Muscle layer of colon (tissue), 2 donors: ENCODE results near the gene SLC8A2.
A peak's percentile ranks its signal among the peaks of the same experiment; 100 is the strongest.

Experiments
- H3K27ac ChIP-seq: one replicate; pipeline ENCODE4 v1.7.0; 2013; ENCODE audit warnings: low read depth, mild to moderate bottlenecking, low read length, moderate library complexity
- H3K27me3 ChIP-seq, 2 donors: one replicate each; pipeline ENCODE4 v1.7.0; 2013; ENCODE audit warnings: low read length in 2 of 2, mild to moderate bottlenecking in 2 of 2; ENCODE audit not compliant: insufficient read depth in 2 of 2, control insufficient read depth in 1 of 2
- H3K36me3 ChIP-seq: one replicate; pipeline ENCODE4 v1.7.0; 2013; ENCODE audit warnings: mild to moderate bottlenecking, low read length; ENCODE audit not compliant: insufficient read depth
- H3K4me1 ChIP-seq: one replicate; pipeline ENCODE4 v1.7.0; 2013; ENCODE audit warnings: mild to moderate bottlenecking, low read length; ENCODE audit not compliant: insufficient read depth
- H3K4me3 ChIP-seq, 2 donors: one replicate each; pipeline ENCODE4 v1.7.0; 2013; ENCODE audit warnings: low read length in 2 of 2, low read depth in 1 of 2, mild to moderate bottlenecking in 1 of 2, moderate library complexity in 1 of 2
- H3K9ac ChIP-seq: one replicate; pipeline ENCODE4 v1.7.0; 2013; ENCODE audit warnings: low read length
- H3K9me3 ChIP-seq: one replicate; pipeline ENCODE4 v1.7.0; 2013; ENCODE audit warnings: mild to moderate bottlenecking, low read length
- donor health status: abdominal sarcoma.
- donor health status: Adenocarcinoma of cecum.

The SLC8A2 gene

GRCh38 chr19:47511681-47512080, 40.0 kb upstream of the SLC8A2 start:
- peaks cover 75% of the 10 kb centered on the region for H3K4me1 ChIP-seq
- H3K27ac ChIP-seq: peak overlapping the region; percentile 26
- H3K27me3 ChIP-seq: no peaks in the 10 kb centered on the region
- H3K4me3 ChIP-seq: no peak overlapping the region
- H3K36me3 ChIP-seq: peaks cover 4% of the 10 kb centered on the region
- no peak overlapping the region for H3K9ac ChIP-seq
- no peaks in the 10 kb centered on the region for H3K9me3 ChIP-seq

- H3K4me1 ChIP-seq: peaks cover 80% of the 10 kb centered on the region
- H3K9me3 ChIP-seq: no peaks in the 10 kb centered on the region
- H3K27me3 ChIP-seq: no peaks in the 10 kb centered on the region
- H3K9ac ChIP-seq: peak overlapping the region; percentile 4
- H3K4me3 ChIP-seq: no peak overlapping the region
- peak overlapping the region; percentile 17 for H3K27ac ChIP-seq
- peaks cover 9% of the 10 kb centered on the region for H3K36me3 ChIP-seq
These were observed 39.4 kb upstream of the SLC8A2 start for GRCh38 chr19:47511128-47511517.

- H3K36me3 ChIP-seq: peaks cover 13% of the 10 kb centered on the region
- peak overlapping the region; percentile 35 for H3K27ac ChIP-seq
- H3K9ac ChIP-seq: peak overlapping the region; percentile 4
- peaks cover 75% of the 10 kb centered on the region for H3K4me1 ChIP-seq
- no peaks in the 10 kb centered on the region for H3K9me3 ChIP-seq
- H3K27me3 ChIP-seq: no peaks in the 10 kb centered on the region
- H3K4me3 ChIP-seq: no peak overlapping the region
These were observed 38.9 kb upstream of the SLC8A2 start for GRCh38 chr19:47510516-47511127.

GRCh38 chr19:47509973-47510372, 38.3 kb upstream of the SLC8A2 start:
- Histone ChIP-seq H3K9ac (no peak overlapping the region), H3K4me1 (peaks cover 74% of the 10 kb centered on the region)

GRCh38 chr19:47509170-47509847, 37.6 kb upstream of the SLC8A2 start:
- Histone ChIP-seq H3K9ac (no peak overlapping the region), H3K4me1 (peaks cover 74% of the 10 kb centered on the region), H3K27ac (peak overlapping the region; percentile 35), H3K9me3 (no peaks in the 10 kb centered on the region), H3K4me3 (no peak overlapping the region), H3K36me3 (peaks cover 17% of the 10 kb centered on the region), H3K27me3 (no peaks in the 10 kb centered on the region)

More at GRCh38 chr19:47509973-47510372, 38.3 kb upstream of the SLC8A2 start:
- no peak overlapping the region for H3K4me3 ChIP-seq
- H3K27ac ChIP-seq: peak overlapping the region; percentile 35
- no peaks in the 10 kb centered on the region for H3K9me3 ChIP-seq
- no peaks in the 10 kb centered on the region for H3K27me3 ChIP-seq
- H3K36me3 ChIP-seq: peaks cover 17% of the 10 kb centered on the region

GRCh38 chr19:47508721-47509120, 37.0 kb upstream of the SLC8A2 start:
- peaks cover 73% of the 10 kb centered on the region for H3K4me1 ChIP-seq
- no peak overlapping the region for H3K9ac ChIP-seq
- peaks cover 22% of the 10 kb centered on the region for H3K36me3 ChIP-seq
- no peak overlapping the region for H3K4me3 ChIP-seq
- no peaks in the 10 kb centered on the region for H3K27me3 ChIP-seq
- no peak overlapping the region for H3K27ac ChIP-seq
- no peaks in the 10 kb centered on the region for H3K9me3 ChIP-seq

GRCh38 chr19:47507924-47508553, 36.3 kb upstream of the SLC8A2 start:
- Histone ChIP-seq H3K4me3 (no peak overlapping the region), H3K9ac (peak overlapping the region; percentile 3), H3K4me1 (peaks cover 67% of the 10 kb centered on the region), H3K27me3 (no peaks in the 10 kb centered on the region), H3K9me3 (no peaks in the 10 kb centered on the region), H3K36me3 (peaks cover 27% of the 10 kb centered on the region), H3K27ac (no peak overlapping the region)

GRCh38 chr19:47507012-47507411, 35.3 kb upstream of the SLC8A2 start:
- peak overlapping the region; percentile 3 for H3K9ac ChIP-seq
- H3K4me3 ChIP-seq: no peak overlapping the region
- no peaks in the 10 kb centered on the region for H3K9me3 ChIP-seq
- no peaks in the 10 kb centered on the region for H3K27me3 ChIP-seq
- H3K36me3 ChIP-seq: peaks cover 36% of the 10 kb centered on the region
- H3K4me1 ChIP-seq: peaks cover 56% of the 10 kb centered on the region
- H3K27ac ChIP-seq: no peak overlapping the region

- H3K27ac ChIP-seq: peak overlapping the region; percentile 49
- no peaks in the 10 kb centered on the region for H3K27me3 ChIP-seq
- H3K4me1 ChIP-seq: peaks cover 52% of the 10 kb centered on the region
- no peak overlapping the region for H3K4me3 ChIP-seq
- H3K9me3 ChIP-seq: no peaks in the 10 kb centered on the region
- no peak overlapping the region for H3K9ac ChIP-seq
- peaks cover 38% of the 10 kb centered on the region for H3K36me3 ChIP-seq
These were observed 34.8 kb upstream of the SLC8A2 start for GRCh38 chr19:47506459-47506858.

- peaks cover 48% of the 10 kb centered on the region for H3K36me3 ChIP-seq
- peaks cover 46% of the 10 kb centered on the region for H3K4me1 ChIP-seq
- H3K4me3 ChIP-seq: no peak overlapping the region
- no peaks in the 10 kb centered on the region for H3K27me3 ChIP-seq
- H3K9me3 ChIP-seq: no peaks in the 10 kb centered on the region
- H3K9ac ChIP-seq: no peak overlapping the region
- H3K27ac ChIP-seq: no peak overlapping the region
These were observed 33.8 kb upstream of the SLC8A2 start for GRCh38 chr19:47505506-47505905.

- Histone ChIP-seq H3K27me3 (no peaks in the 10 kb centered on the region), H3K9ac (no peak overlapping the region), H3K4me1 (peaks cover 32% of the 10 kb centered on the region), H3K27ac (no peak overlapping the region), H3K36me3 (peaks cover 65% of the 10 kb centered on the region), H3K4me3 (no peak overlapping the region), H3K9me3 (no peaks in the 10 kb centered on the region)
These were observed 32.1 kb upstream of the SLC8A2 start for GRCh38 chr19:47503826-47504150.
